Endometrial microvascular endothelial cells (primary cell): ENCODE measurements around the gene MYO1D. TPM values are rescaled to one million over a fixed set of nuclear protein-coding genes. Genes with fewer than 3 reads are reported as not detected.

Experiments used
- in situ Hi-C: cut with HindIII; loops from 2 replicates; pipeline ENCODE4 v1.10.0; 2017; ENCODE audit warnings: low sequenced_read_pairs, low pct_unique_long_range_greater_than_20kb; ENCODE audit errors: inconsistent ontology term
- total RNA-seq: library from RNA; depleted of rRNA; stranded (reverse); fragments of >200 nt; gene quantifications from one replicate; pipeline ENCODE4 v1.2.3, GENCODE V29; 2015; ENCODE audit errors: inconsistent ontology term

Gene MYO1D
- total RNA-seq, 1 donor from 2014 or later, result 29.8 TPM

DNA sequence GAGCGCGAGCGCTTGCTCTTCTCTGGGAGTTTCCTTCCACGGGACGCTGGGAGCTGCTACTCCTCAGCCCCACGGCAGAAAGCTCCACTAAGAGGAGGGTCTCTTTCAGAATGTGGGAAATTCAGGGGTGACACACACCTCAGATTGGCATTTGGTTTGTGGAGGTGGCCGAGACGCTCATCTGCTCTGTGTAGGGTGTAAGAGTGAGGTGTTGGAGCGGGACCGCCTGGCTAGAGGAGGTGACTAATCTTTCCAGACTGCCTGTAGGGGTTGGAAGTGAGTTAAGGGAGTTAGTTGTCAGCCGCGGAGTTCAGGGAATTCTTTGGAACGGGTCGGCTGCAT is 431.9 kb downstream of the MYO1D start:
- in situ Hi-C loops, result no loop called here

DNA sequence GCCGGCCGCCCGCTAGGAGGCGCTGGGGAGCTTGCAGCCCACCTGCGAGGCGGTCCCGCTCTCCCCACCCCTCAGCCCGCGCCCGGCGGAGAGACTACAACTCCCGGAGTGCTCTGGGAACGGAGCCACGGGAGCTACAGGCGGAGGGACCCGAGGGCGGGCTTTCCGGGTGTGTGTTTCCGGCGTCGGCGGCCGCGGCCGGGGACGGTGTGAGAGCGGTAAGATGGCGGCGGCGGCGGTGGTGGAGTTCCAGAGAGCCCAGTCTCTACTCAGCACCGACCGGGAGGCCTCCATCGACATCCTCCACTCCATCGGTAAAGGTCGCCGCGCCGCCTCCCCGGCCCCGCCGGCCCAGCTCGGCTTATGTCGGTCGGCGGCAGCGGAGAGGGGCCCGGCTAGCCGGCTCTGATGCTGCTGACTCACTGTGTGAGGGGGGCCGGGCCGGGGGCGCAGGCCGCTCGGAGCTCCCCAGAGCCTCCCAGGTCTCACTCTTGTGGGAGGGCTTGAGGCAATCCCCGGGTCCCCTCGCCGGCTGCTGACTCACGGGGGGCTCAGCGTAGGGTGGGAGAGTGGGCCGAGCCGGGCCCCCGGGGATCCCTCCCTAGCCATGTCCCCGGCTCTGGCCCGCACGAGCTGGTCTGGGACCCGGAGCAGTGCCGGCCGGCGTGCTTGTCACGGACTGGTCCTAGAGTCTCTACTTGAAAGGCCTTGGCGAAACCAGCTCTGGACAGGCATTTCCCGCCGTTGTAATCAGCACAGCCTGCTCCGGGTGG is 432.4 kb downstream of the MYO1D start, which contains the start of gene PSMD11:
PSMD11 (plus strand) TSS at position 210 of the 773 bp plus-strand sequence; CDS start at position 224, 14 bp downstream.
- in situ Hi-C loops, result no loop called here

DNA sequence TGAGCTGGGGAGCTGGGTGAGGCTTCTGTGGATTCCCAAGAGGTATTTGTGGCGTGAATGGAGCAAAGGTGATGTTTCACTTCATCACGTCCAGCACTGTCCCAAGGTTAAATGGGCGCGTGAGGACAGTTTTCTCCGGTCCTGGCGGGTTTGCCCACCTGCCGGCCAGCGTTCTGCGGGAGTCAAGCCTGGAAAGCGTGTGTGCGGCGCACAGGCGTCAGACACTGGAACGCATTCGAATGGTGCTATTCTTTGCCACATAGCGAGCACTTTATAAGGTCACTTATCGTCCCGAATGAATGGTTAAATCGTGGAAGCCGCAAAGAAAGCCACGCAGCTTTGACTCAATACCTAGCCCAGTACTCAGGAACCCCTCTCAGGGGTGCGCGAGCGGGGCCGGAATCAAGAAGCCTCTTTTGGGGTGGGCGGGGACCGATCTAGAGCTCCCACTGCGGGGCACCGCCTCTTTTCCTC is 433.1 kb downstream of the MYO1D start:
- in situ Hi-C loops, result no loop called here

Other genes starting within 250 kb of the MYO1D start
- 126 TPM for gene TMEM98, start 51.0 kb upstream of the MYO1D start, total RNA-seq
- not detected for gene SPACA3, start 114.7 kb upstream of the MYO1D start, total RNA-seq